NB4 (cell line): ENCODE measurements around the gene C2CD4A.

Experiments used
- DNase-seq: peaks from one replicate; pipeline ENCODE4 v3.0.0; 2010; ENCODE audit warnings: low read depth
- H3K4me3 ChIP-seq: one replicate; pipeline ENCODE4 v1.5.1; 2011; ENCODE audit warnings: mild to moderate bottlenecking, low read depth, low read length, moderate library complexity
- CTCF ChIP-seq: IDR thresholded peaks from one replicate; pipeline ENCODE4 v1.5.1; 2012; ENCODE audit warnings: low read depth, low read length
- MAX ChIP-seq: IDR thresholded peaks from 2 replicates; pipeline ENCODE4 v1.6.1; 2011; ENCODE audit warnings: low read depth, low read length
- MYC ChIP-seq: IDR thresholded peaks from 2 replicates; pipeline ENCODE4 v1.6.1; 2011; ENCODE audit warnings: low read depth, low read length
- POLR2A ChIP-seq: IDR thresholded peaks from 2 replicates; pipeline ENCODE4 v1.6.1; 2011; ENCODE audit warnings: mild to moderate bottlenecking; ENCODE audit not compliant: insufficient read length; ENCODE audit errors: extremely low read depth

The C2CD4A gene

GRCh38 chr15:62109982-62110851, 43.4 kb downstream of the C2CD4A start:
- no peak for TF ChIP-seq POLR2A
- no peak for TF ChIP-seq CTCF
- no peak for TF ChIP-seq MAX
- no peak for TF ChIP-seq MYC
- no peak overlapping the region for H3K4me3 ChIP-seq
- no peak for DNase-seq

GRCh38 chr15:62112081-62112480, 45.3 kb downstream of the C2CD4A start:
- TF ChIP-seq POLR2A (no peak), MYC (no peak), CTCF (no peak), MAX (no peak)
- no peak for DNase-seq
- H3K4me3 ChIP-seq = no peak overlapping the region

GRCh38 chr15:62112616-62113593, 46.1 kb downstream of the C2CD4A start:
- no peak overlapping the region for H3K4me3 ChIP-seq
- no peak for DNase-seq
- TF ChIP-seq CTCF (no peak), MYC (no peak), POLR2A (no peak), MAX (no peak)

GRCh38 chr15:62115847-62116246, 49.1 kb downstream of the C2CD4A start:
- DNase-seq = no peak
- TF ChIP-seq CTCF = no peak
- no peak for TF ChIP-seq MAX
- no peak for TF ChIP-seq MYC
- TF ChIP-seq POLR2A = no peak
- no peak overlapping the region for H3K4me3 ChIP-seq

- TF ChIP-seq CTCF (no peak), MAX (no peak), MYC (no peak), POLR2A (no peak)
- H3K4me3 ChIP-seq = no peak overlapping the region
- DNase-seq = no peak
Observed at GRCh38 chr15:62118520-62119226, 51.9 kb downstream of the C2CD4A start.
